ENCODE results near the gene AMZ2.

AMZ2 gene

GRCh38 chr17:68289936-68290267 lies 42.1 kb downstream of the AMZ2 start:
- no peak overlapping the region for H3K27ac ChIP-seq
- TF ChIP-seq CTCF (IDR thresholded peaks at IDR 0.05) (no peak), ZFX (IDR thresholded peaks at IDR 0.05; ENCODE audit: borderline replicate concordance) (no peak)

- peak overlapping the region; percentile 84 for H3K27ac ChIP-seq
- TF ChIP-seq CTCF (IDR thresholded peaks at IDR 0.05) (no peak), ZFX (IDR thresholded peaks at IDR 0.05; ENCODE audit: borderline replicate concordance) (no peak)
Measured at GRCh38 chr17:68290268-68290954, 42.6 kb downstream of the AMZ2 start.

- TF ChIP-seq CTCF (IDR thresholded peaks at IDR 0.05) = no peak
- no peak for TF ChIP-seq ZFX (IDR thresholded peaks at IDR 0.05; ENCODE audit: borderline replicate concordance)
- H3K27ac ChIP-seq = peak within 1 kb of the TSS; percentile 84
Measured at GRCh38 chr17:68290955-68291835, 43.4 kb downstream of the AMZ2 start, which contains the start of the genes ARSG and SLC16A6. TSS of gene ARSG (plus strand) at chr17:68291495. CDS start at chr17:68307494, 15,999 bp downstream. TSS of gene SLC16A6 (minus strand) at chr17:68291127. CDS start at chr17:68278320, 12,807 bp downstream.

GRCh38 chr17:68291836-68292688 lies 44.2 kb downstream of the AMZ2 start:
- peak overlapping the region; percentile 84 for H3K27ac ChIP-seq
- TF ChIP-seq ZFX (IDR thresholded peaks at IDR 0.05; ENCODE audit: borderline replicate concordance) (no peak), CTCF (IDR thresholded peaks at IDR 0.05) (peak; percentile 28; the same call in 1 of the 2 replicates)

- TF ChIP-seq ZFX (IDR thresholded peaks at IDR 0.05; ENCODE audit: borderline replicate concordance) (no peak), CTCF (IDR thresholded peaks at IDR 0.05) (no peak)
- H3K27ac ChIP-seq = peak overlapping the region; percentile 84
Measured at GRCh38 chr17:68292689-68293040, 44.8 kb downstream of the AMZ2 start.

GRCh38 chr17:68293490-68294195 lies 45.8 kb downstream of the AMZ2 start:
- TF ChIP-seq CTCF (IDR thresholded peaks at IDR 0.05) = no peak
- TF ChIP-seq ZFX (IDR thresholded peaks at IDR 0.05; ENCODE audit: borderline replicate concordance) = no peak
- no peak overlapping the region for H3K27ac ChIP-seq
